Adrenal gland (tissue), 5 donors: ENCODE measurements around the gene SERP2.

Experiments used
- CTCF ChIP-seq, 6 experiments: fragments of 450-650 bp in 4 of 6; fragments of 200-600 bp in 2 of 6; sonication (generic) in 1 of 6; IDR thresholded peaks; 1 replicate in 5 of 6; 2 replicates in 1 of 6; pipeline versions ENCODE4 v1.5.1 to v1.8.0; 2016 to 2021; ENCODE audit warnings: antibody characterized with exemption in 6 of 6, mild to moderate bottlenecking in 2 of 6, moderate library complexity in 1 of 6
- POLR2A ChIP-seq, 2 donors: fragments of 450-650 bp; IDR thresholded peaks; one replicate each; pipeline ENCODE4 v1.6.1; 2017; ENCODE audit warnings: antibody characterized with exemption in 2 of 2, mild to moderate bottlenecking in 2 of 2, moderate library complexity in 1 of 2
- donor health status: DM: no; HTN: no; CAD: no.

- TF ChIP-seq CTCF (IDR thresholded peaks at IDR 0.05) (no peak), POLR2A (IDR thresholded peaks at IDR 0.05) (no peak)
Measured at GRCh38 chr13:44365008-44365407, 8.6 kb upstream of the SERP2 start.
